GM12874 (cell line): Measurements from ENCODE around the gene CYP24A1.

Experiments
- TF ChIP-seq, protein P1 (sequence below): IDR thresholded peaks from 2 replicates; pipeline ENCODE4 v1.5.1; 2011; ENCODE audit warnings: low read depth, mild to moderate bottlenecking, control low read depth, low read length, moderate library complexity; ENCODE audit not compliant: insufficient read depth

The CYP24A1 gene

DNA sequence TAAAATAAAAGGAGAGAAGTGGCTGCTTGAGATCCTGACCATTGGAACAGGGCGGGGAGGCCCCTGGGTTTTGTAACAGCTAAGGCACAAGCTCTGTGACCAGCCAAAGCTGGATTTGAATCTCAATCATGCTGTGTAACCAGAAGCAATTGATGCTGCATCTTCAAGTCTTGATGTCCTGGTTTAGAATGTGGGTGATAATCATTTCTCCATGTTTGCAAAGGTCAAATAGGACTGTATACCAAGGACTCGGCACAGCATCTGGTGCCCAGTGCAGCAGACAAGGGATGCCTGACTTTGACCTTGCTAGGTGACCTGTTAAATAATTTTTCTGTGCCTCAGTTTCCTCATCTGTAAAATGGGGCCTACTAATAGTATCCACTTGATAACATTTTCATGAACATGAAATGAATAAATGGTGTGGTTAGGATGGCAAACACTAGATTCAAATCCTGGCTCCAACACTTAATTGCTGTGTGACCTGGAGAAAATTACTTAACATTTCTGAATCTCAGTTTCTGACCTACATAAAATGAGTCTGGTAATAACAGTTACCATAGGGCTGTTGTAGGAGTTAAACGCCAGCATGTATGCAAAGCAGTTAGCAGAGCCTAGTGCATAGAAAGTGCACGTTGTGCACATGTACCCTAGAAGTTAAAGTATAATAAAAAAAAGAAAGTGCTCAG lies 57.1 kb downstream of the CYP24A1 start:
- TF ChIP-seq, protein P1, sequence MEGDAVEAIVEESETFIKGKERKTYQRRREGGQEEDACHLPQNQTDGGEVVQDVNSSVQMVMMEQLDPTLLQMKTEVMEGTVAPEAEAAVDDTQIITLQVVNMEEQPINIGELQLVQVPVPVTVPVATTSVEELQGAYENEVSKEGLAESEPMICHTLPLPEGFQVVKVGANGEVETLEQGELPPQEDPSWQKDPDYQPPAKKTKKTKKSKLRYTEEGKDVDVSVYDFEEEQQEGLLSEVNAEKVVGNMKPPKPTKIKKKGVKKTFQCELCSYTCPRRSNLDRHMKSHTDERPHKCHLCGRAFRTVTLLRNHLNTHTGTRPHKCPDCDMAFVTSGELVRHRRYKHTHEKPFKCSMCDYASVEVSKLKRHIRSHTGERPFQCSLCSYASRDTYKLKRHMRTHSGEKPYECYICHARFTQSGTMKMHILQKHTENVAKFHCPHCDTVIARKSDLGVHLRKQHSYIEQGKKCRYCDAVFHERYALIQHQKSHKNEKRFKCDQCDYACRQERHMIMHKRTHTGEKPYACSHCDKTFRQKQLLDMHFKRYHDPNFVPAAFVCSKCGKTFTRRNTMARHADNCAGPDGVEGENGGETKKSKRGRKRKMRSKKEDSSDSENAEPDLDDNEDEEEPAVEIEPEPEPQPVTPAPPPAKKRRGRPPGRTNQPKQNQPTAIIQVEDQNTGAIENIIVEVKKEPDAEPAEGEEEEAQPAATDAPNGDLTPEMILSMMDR = no peak

GRCh38 chr20:54115172-54115854 lies 58.5 kb downstream of the CYP24A1 start:
- TF ChIP-seq, protein P1 = no peak

GRCh38 chr20:54114109-54114508 lies 59.7 kb downstream of the CYP24A1 start:
- TF ChIP-seq, protein P1 = no peak

DNA sequence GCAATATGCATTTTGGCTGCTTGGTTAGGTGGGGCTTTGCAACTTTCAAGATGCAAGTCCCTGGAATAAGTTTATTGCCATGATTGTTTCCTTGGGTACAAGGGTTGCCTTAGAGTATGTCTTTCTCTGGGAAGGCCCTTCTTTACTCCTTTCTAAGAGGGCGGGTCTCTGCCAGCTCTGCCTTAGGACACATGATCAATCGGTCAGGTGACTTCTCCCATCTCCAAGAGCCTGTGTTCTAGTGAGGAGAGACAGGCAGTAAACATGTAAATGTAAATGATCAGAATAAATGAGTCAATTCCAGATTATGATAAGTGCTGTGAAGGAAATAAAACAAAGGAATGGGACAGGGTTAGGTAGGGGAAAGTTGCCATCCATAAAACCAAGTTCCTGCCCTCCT lies 60.2 kb downstream of the CYP24A1 start:
- TF ChIP-seq, protein P1 = no peak

GRCh38 chr20:54112221-54112884 lies 61.4 kb downstream of the CYP24A1 start:
- TF ChIP-seq, protein P1 = no peak

GRCh38 chr20:54111460-54111859 lies 62.3 kb downstream of the CYP24A1 start:
- TF ChIP-seq, protein P1 = no peak

GRCh38 chr20:54110457-54110856 lies 63.3 kb downstream of the CYP24A1 start:
- TF ChIP-seq, protein P1 = no peak
